Ramos (cell line): ENCODE data around the gene CAB39L.
"Not testable (repeated sequence)": the region's sequence is repeated elsewhere in the genome, so short reads cannot be mapped to it uniquely, and the experiment has no call there.

Source experiments
- in situ Hi-C: fragments of 300-500 bp; cut with MboI; formaldehyde crosslinking; loops from one replicate; pipeline ENCODE4 v1.14.3; 2022; ENCODE audit warnings: low sequenced_read_pairs; ENCODE audit not compliant: unreplicated experiment

Gene CAB39L

DNA sequence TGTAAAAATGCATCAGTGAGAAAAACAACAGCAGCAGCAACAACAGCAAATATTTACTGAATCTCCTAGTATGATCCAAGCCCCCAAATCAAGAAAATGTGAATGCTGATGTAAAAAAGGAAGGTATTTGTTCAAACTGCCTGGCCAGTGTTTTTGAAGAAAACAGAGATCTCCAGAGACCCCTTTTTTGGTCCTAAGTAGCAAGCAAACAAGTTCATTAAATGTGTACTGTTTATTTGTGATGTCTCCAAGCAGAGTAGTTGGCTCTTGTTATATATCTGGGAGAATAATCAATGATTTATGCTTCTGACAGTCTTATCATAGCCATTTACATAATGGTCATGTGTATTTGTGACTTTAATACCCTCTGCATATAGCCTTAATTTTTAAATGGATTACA is 145.4 kb downstream of the CAB39L start:
- in situ Hi-C loops: no loop called here

DNA sequence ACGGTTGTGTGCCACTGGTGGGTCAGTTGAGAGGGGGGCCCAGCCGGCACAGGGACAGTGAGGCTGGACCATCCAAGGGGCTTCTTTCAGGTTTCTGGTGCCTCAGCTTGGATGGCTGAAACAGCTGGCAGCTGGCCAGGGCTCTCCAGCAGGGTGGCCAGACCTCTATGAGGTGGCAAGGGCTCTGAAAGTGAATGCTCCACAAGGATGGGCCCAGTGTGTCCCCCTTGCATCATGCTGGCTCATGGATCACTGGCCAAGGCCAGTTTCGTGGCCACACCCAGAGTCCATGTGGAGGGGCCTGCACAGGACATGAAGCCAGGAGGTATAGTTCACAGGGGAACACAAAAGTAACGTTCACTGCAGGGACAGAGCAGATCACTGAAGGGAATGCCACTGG is 146.5 kb downstream of the CAB39L start:
- in situ Hi-C loops: no loop called here

DNA sequence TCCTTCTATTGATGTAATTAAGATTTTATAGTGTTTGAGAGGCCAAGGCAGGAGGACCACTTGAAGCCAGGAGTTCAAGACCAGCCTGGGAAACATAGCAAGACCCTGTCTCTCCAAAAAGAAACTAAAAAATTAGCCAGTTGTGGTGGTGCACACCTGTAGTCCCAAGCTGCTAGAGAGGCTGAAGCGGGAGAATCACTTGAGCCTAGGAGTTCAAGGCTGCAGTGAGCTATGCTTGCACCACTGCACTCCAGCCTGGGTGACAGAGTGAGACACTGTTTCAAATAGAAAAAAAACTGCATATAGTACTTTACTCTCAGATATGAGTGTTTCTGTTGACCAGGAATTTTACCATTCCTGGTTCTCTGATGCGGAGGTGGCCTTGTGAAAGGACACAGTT is 147.2 kb downstream of the CAB39L start:
- in situ Hi-C loops: no loop called here

DNA sequence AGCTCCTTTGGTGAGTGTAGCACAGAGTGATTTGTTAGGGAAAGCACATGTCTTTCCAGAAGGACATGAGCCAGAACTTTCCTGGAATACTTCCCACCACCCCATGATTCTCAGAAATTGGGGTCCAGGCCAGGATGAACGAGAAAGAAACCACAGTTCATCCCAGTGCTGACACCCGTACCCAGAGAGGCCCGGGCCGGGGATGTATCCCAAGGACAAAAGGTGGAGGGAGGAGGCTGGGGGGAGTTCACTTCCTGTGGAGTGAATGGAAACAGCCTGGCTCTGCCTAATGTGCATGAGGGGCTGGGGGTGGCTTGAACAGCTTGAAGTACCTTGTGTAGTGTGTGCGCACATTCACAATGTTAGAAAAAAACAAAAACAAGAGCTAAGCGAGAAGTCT is 148.6 kb downstream of the CAB39L start:
- in situ Hi-C loops: no loop called here

DNA sequence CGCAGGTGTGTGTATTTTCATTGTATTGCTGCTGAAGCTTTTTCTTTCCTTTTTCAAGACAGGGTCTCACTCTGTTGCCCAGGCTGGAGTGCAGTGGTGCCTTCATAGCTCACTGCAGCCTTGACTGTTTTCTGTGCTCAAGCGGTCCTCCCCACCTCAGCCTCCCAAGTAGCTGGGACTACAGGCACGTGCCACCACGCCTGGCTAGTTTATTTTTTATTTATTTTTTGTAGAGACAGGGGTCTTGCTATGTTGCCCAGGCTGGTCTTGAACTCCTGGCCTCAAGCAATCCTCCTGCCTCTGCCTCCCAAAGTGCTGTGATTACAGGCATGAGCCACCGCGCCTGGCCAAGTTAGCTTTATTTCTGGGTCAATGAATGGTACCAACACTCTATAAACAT is 149.1 kb downstream of the CAB39L start:
- in situ Hi-C loops: not testable (repeated sequence)

DNA sequence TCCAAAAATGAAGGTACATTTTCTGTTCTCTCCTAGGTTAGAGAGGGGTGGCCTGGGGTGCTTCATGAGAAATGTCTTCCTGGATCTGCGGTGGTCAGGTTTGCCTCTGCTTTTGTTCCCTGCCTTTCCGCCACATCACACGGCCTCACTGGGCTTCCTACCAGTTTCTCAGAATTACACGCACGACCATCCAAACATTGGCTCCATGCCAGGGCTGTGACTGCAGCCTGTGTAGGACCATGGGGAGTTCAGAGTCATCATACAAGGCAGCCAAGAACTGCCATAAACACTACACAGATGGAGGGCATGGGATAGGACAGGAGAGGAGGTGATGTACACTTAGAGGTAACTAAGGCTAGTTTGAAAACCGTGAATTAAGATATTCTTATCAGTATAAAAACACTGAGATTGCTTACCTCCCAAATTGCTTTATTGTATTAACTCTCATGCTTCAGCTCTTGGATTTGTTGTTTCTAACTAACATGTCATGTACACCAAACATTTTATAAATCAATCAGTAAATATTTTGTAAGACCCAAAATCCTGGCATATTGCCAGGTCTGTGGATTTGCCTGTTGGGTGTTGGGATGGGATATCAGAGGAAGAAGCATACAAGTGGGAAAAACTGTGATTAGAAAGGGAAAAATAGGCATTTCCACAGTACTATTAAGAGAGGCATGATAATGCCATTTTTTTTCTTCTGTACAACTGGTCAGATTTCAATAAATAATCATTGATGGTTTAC is 150.9 kb downstream of the CAB39L start:
- in situ Hi-C loops: no loop called here

DNA sequence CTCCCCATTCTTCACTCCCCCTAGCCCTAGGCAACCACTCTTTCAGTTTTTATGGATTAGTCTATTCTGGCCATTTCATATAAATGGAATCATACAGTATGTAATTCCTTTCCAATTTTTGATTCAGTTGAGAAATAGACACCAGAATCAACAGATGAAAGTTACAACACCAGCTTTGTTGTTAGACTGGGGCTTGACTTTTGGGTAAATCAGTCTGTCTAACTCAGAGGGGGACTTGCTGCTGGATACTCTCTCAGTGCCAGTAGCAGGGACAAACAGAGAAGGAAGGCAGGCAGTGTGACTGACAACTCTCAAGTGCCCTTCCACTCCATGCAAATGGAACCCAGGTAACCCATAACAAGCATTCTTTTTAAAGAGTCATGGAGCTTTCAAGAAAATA is 155.4 kb downstream of the CAB39L start:
- in situ Hi-C loops: no loop called here

DNA sequence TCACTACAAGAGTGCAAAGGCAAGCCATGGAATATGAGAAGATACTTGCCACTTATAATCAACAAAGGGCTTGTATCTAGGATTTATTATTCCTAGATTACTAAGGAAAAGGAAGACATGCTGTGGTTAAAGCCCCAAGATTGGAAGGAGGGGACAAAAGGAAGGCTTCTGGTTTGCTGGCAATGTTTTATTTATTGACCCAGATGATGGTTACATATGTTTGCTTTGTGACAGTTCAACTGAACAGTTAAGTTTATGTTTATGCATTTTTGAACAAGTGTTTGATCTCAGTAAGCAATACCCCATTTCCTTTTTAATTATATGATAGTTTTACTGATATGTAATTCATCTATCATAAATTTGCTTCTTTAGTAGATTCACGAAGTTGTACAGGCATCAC is 155.9 kb downstream of the CAB39L start:
- in situ Hi-C loops: no loop called here

DNA sequence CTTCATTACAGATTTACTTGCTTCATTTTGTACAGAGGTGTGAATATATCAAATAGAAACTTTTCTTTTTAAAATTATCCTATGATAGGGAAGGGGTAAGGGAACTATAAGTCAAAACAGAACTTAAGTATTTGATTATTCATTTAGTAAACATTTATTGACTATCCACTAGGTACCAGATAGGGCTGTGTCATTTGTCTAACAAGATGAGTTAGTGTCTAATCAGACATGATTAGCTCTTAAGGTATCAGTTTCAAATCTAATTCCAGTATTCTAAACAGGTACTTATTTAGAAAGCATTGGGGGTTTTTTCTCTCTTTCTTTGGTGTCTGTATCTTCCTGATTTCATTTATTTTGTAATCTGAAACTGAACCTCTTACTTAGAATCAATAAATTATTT is 164.0 kb downstream of the CAB39L start:
- in situ Hi-C loops: no loop called here

DNA sequence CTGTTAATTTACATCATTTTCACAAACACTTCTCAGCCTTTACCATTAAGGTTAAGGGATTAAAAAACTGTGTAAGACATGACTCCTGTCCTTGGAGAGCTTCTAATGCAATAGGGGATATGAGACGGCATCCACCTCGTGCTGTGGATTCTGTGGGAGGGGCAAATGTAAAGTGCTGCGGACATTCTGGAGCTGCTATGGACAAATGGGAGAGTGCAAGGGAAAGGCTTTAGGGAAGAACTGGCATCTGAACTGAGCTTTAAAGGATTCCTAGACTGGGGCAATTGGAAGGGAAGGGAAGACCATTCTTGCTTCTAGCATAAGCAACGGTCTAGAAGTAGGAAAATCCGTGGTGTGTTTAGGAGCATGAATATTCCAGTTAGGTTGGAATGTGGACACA is 164.8 kb downstream of the CAB39L start:
- in situ Hi-C loops: no loop called here

DNA sequence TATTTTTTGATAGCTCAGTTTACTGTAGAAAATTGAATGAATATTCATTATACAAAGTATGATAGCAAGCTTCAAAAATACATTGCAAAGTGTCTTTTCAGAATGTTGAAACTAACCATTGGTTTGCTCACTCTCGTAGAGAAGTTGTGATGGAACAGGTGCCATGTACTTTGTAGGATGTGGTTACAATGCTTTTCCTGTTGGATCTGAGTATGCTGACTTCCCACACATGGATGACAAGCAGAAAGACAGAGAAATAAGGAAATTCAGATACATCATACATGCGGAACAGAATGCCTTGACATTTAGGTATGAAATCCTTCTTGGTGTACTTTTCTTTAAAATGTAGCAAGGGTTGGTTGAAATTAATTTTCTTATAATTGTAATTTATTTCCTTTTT is 165.7 kb downstream of the CAB39L start:
- in situ Hi-C loops: no loop called here

DNA sequence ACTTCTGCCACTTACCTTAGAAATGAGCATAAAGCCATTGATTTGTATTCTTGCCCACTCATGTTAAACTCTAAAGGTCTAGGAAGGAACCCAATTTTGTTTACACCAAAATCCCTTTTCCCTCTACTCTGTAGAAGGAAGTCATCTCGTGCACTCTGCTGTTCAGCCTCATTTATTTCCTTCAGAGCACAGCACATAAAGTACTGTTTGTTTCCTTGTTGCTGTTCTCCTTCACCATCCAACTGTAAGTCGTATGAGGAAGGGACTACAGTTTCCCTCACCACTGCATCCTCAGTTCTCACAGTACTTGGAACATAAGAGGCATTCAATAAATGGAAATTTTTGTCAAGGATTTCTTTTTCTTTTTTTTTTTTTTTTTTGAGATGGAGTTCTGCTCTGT is 171.6 kb downstream of the CAB39L start:
- in situ Hi-C loops: no loop called here

DNA sequence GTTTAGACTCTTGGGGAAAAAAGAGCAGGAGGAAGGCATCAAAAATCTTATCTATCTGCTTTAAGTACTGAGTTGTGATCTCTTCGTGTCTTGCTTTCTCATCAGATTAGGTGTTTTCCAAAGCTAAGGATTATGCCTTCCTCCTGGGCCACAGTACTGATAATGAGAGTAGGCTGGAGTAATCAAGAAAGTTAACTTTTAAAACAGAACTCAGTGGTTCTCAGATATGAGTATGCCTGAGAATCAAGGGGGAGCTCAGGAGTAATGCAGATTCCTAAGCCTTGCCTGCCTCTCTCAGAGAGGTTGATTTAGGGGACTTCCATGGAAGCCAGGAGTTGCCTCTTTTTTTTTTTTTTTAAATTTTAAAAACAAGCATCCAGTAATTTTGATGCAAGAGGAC is 172.6 kb downstream of the CAB39L start:
- in situ Hi-C loops: no loop called here

DNA sequence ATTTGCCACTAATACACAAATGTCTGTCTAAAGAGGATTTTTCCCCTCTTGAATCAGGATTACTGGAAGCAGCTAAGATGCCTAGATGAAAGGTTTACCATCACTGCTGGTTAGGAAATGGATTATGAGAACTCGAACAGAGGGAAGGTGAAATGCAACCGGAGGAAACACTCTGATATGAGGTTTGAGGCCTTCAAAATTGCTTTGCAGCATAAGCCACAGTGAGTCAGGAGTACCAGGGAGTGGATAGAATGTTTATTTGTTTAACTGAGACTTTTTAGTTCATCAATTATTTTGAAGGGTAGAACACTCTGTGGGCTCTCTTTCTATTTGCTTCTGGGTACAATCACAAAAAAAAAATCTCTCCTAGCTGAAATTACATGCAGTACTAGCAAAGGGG is 178.0 kb downstream of the CAB39L start:
- in situ Hi-C loops: no loop called here

DNA sequence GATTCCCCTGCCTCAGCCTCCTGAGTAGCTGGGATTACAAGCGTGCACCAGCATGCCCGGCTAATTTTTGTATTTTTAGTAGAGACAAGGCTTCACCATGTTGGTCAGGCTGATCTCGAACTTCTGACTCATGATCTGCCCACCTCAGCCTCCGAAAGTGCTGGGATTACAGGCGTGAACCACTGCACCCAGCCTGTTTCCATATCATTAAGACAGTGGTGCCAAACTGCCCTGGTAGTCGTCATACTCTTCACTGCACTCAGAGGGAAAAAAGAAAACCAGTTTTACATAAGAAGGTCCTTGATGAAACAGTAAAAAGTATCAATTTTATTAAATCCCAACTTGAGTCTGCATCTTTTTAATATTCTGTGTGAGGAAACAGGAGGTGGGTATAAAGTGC is 181.2 kb downstream of the CAB39L start:
- in situ Hi-C loops: no loop called here

DNA sequence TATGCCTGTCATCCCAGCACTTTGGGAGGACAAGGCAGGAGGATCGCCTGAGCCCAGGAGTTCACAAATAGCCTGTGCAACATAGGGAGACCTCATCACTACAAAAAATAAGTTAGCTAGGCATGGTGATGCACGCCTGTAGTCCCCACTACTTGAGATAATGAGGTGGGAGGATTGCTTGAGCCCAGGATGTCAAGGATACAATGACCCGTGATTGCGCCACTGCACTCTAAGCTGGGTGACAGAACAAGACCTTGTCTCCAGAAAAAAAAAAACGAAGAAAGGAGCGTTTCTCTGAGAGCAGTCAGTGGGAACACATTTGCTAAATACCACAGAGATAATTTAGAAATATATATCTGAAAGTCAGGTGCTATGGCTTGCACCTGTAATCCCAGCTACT is 184.3 kb downstream of the CAB39L start:
- in situ Hi-C loops: no loop called here
